ENCODE measurements around the gene TENM4.

DNA sequence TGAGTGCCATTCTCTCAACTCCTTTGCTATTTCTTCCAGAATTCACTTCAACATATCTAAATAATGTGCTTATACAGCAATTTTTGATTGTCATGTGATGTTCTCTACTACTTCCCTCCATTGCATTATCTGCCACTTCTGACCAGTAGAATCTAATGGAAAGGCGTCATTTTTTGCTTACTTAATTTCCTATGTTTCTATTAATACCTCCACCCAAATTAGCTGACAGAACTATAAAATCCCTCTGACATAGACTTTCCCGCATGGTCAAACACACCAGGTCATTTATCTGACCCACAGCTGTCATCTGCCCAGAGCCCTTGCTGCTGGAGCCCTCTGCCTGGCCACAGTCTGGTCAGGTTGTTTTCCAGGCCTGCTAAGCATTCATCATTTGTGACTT lies 607.6 kb downstream of the TENM4 start:
- TF ChIP-seq, protein P1, sequence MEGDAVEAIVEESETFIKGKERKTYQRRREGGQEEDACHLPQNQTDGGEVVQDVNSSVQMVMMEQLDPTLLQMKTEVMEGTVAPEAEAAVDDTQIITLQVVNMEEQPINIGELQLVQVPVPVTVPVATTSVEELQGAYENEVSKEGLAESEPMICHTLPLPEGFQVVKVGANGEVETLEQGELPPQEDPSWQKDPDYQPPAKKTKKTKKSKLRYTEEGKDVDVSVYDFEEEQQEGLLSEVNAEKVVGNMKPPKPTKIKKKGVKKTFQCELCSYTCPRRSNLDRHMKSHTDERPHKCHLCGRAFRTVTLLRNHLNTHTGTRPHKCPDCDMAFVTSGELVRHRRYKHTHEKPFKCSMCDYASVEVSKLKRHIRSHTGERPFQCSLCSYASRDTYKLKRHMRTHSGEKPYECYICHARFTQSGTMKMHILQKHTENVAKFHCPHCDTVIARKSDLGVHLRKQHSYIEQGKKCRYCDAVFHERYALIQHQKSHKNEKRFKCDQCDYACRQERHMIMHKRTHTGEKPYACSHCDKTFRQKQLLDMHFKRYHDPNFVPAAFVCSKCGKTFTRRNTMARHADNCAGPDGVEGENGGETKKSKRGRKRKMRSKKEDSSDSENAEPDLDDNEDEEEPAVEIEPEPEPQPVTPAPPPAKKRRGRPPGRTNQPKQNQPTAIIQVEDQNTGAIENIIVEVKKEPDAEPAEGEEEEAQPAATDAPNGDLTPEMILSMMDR (IDR thresholded peaks at IDR 0.05), result no peak
- TF ChIP-seq POLR2A (IDR thresholded peaks at IDR 0.05), result no peak

Data from Peyer's patch (tissue), 4 donors.